ENCODE data around the gene DPM3. TPM values are rescaled to one million over a fixed set of nuclear protein-coding genes. Genes with fewer than 3 reads are reported as not detected.

The DPM3 gene
- total RNA-seq, 1 experiment from 2014 or later = 73.5 TPM

GRCh38 chr1:155175281-155175926, 35.1 kb upstream of the DPM3 start:
- Mint-ChIP-seq H3K27ac (no peak overlapping the region), H3K36me3 (peaks cover 32% of the 10 kb centered on the region), H3K9me3 (no peaks in the 10 kb centered on the region), H3K4me1 (peaks cover 29% of the 10 kb centered on the region), H3K27me3 (ENCODE audit: low read depth) (no peaks in the 10 kb centered on the region), H3K4me3 (peak overlapping the region; percentile 94)
- POLR2A ChIA-PET = interaction anchor here (1.0 to 5.2 kb wide), 4 partner anchors 19 to 47 kb away, joined by 3 to 83 read pairs (median 4); no protein-coding TSS in a partner anchor
- DNase-seq (ENCODE audit: low spot score) (no peak), ATAC-seq (no peak)
- CTCF ChIA-PET = interaction anchor here (1.2 to 12.2 kb wide), 22 partner anchors 7 to 177 kb away, joined by 3 to 605 read pairs (median 16); partner anchors contain the start of genes ADAM15, EFNA1, EFNA3 and EFNA4
- 0 out of 2 replicates have a peak, but pooled peaks have one; percentile 33 for TF ChIP-seq TP53 (CRISPR knock-in tag; IDR thresholded peaks at IDR 0.05)
- no peak for TF ChIP-seq AR (CRISPR knock-in tag; IDR thresholded peaks at IDR 0.05)
- TF ChIP-seq GRHL2 (CRISPR knock-in tag; IDR thresholded peaks at IDR 0.05; ENCODE audit: insufficient replicate concordance, severe bottlenecking) = no peak

GRCh38 chr1:155174324-155175280, 34.3 kb upstream of the DPM3 start:
- Mint-ChIP-seq H3K27me3 (ENCODE audit: low read depth) (no peaks in the 10 kb centered on the region), H3K36me3 (peaks cover 32% of the 10 kb centered on the region), H3K9me3 (no peaks in the 10 kb centered on the region), H3K4me1 (peaks cover 29% of the 10 kb centered on the region), H3K4me3 (peak overlapping the region; percentile 94), H3K27ac (peak overlapping the region; percentile 89)
- ATAC-seq (peak; percentile 20), DNase-seq (ENCODE audit: low spot score) (peak; percentile 75)
- TF ChIP-seq TCF7 (CRISPR knock-in tag; IDR thresholded peaks at IDR 0.05; ENCODE audit: low read depth) (no peak), PREB (CRISPR knock-in tag; IDR thresholded peaks at IDR 0.05; ENCODE audit: borderline replicate concordance) (no peak), TEAD1 (CRISPR knock-in tag; IDR thresholded peaks at IDR 0.05) (0 out of 2 replicates have a peak, but pooled peaks have one; percentile 34), KAT7 (CRISPR knock-in tag; IDR thresholded peaks at IDR 0.05; ENCODE audit: borderline replicate concordance) (no peak), JAZF1 (CRISPR knock-in tag; IDR thresholded peaks at IDR 0.05) (no peak), ARID4B (CRISPR knock-in tag; IDR thresholded peaks at IDR 0.05; ENCODE audit: borderline replicate concordance) (peak; percentile 43; the same call in 1 of the 2 replicates), ZNF281 (CRISPR knock-in tag; IDR thresholded peaks at IDR 0.05) (peak; percentile 94), USF2 (CRISPR knock-in tag; IDR thresholded peaks at IDR 0.05) (no peak), TP53 (CRISPR knock-in tag; IDR thresholded peaks at IDR 0.05) (0 out of 2 replicates have a peak, but pooled peaks have one; percentile 49), SP1 (CRISPR knock-in tag; conservative IDR thresholded peaks at IDR 0.05) (peak; percentile 78; the same call in 1 of the 2 replicates)
- POLR2A ChIA-PET = interaction anchor here (0.5 to 5.2 kb wide), 6 partner anchors 20 to 46 kb away, joined by 3 to 83 read pairs (median 4); no protein-coding TSS in a partner anchor
- CTCF ChIA-PET = interaction anchor here (0.7 to 12.2 kb wide), 31 partner anchors 8 to 1003 kb away, joined by 3 to 605 read pairs (median 13); partner anchors contain the start of genes ADAM15, DPM3, EFNA1 and EFNA3

Data from WTC11 (cell line).